ENCODE measurements around the gene TRPV5.

The TRPV5 gene

DNA sequence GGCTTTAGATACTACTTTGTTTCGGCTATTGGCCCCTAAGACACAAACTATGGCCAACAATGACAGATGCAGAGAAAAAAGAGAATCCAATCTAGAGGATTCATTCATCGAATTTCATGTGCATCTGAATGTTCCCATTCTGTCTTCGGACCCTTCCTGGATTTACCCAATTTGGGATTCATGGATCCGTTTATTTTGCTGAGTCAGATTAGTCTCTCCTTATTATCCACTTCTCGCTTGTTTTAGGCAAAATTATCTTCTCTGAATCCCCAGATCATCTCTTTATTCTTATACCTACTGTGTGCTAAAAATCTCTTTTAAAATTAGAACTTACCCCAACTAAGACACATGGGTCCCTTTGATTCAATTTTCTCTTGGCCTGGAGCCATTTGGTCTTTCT lies 54.5 kb downstream of the TRPV5 start:
- no peak for DNase-seq (ENCODE audit: low read depth)
- TF ChIP-seq POLR2A (IDR thresholded peaks at IDR 0.05; ENCODE audit: extremely low read depth, insufficient read length) = no peak
- TF ChIP-seq, protein P1, sequence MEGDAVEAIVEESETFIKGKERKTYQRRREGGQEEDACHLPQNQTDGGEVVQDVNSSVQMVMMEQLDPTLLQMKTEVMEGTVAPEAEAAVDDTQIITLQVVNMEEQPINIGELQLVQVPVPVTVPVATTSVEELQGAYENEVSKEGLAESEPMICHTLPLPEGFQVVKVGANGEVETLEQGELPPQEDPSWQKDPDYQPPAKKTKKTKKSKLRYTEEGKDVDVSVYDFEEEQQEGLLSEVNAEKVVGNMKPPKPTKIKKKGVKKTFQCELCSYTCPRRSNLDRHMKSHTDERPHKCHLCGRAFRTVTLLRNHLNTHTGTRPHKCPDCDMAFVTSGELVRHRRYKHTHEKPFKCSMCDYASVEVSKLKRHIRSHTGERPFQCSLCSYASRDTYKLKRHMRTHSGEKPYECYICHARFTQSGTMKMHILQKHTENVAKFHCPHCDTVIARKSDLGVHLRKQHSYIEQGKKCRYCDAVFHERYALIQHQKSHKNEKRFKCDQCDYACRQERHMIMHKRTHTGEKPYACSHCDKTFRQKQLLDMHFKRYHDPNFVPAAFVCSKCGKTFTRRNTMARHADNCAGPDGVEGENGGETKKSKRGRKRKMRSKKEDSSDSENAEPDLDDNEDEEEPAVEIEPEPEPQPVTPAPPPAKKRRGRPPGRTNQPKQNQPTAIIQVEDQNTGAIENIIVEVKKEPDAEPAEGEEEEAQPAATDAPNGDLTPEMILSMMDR (IDR thresholded peaks at IDR 0.05; ENCODE audit: low read depth, low read length) = no peak
- TF ChIP-seq, protein P2, sequence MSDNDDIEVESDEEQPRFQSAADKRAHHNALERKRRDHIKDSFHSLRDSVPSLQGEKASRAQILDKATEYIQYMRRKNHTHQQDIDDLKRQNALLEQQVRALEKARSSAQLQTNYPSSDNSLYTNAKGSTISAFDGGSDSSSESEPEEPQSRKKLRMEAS (IDR thresholded peaks at IDR 0.05; ENCODE audit: low read depth, low read length) = no peak
- no peak for TF ChIP-seq MYC (IDR thresholded peaks at IDR 0.05; ENCODE audit: low read depth, low read length)
- no peak overlapping the region for H3K4me3 ChIP-seq (ENCODE audit: low read depth, low read length)

DNA sequence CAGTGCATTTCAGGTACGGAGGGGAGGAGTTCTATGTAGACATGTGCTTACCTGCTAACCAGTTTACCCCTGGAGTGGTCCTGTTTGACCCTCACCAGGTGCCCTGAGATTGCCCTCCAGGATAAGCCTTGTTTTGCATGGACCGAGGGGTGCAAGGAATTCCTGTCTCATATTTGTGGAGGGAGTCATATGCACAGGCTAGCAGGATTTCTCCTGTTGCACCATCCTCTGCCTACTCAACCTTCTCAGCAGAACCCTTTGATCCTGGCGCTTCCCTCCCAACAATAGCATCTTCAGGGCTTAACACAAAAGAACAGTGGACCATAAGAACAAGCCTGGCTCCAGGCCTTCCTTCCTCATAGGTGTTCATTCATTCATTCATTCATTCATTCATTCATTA lies 55.2 kb downstream of the TRPV5 start:
- no peak for DNase-seq (ENCODE audit: low read depth)
- no peak overlapping the region for H3K4me3 ChIP-seq (ENCODE audit: low read depth, low read length)
- TF ChIP-seq, protein P1 (IDR thresholded peaks at IDR 0.05; ENCODE audit: low read depth, low read length) = no peak
- TF ChIP-seq MYC (IDR thresholded peaks at IDR 0.05; ENCODE audit: low read depth, low read length) (no peak), POLR2A (IDR thresholded peaks at IDR 0.05; ENCODE audit: extremely low read depth, insufficient read length) (no peak)
- TF ChIP-seq, protein P2 (IDR thresholded peaks at IDR 0.05; ENCODE audit: low read depth, low read length) = no peak

DNA sequence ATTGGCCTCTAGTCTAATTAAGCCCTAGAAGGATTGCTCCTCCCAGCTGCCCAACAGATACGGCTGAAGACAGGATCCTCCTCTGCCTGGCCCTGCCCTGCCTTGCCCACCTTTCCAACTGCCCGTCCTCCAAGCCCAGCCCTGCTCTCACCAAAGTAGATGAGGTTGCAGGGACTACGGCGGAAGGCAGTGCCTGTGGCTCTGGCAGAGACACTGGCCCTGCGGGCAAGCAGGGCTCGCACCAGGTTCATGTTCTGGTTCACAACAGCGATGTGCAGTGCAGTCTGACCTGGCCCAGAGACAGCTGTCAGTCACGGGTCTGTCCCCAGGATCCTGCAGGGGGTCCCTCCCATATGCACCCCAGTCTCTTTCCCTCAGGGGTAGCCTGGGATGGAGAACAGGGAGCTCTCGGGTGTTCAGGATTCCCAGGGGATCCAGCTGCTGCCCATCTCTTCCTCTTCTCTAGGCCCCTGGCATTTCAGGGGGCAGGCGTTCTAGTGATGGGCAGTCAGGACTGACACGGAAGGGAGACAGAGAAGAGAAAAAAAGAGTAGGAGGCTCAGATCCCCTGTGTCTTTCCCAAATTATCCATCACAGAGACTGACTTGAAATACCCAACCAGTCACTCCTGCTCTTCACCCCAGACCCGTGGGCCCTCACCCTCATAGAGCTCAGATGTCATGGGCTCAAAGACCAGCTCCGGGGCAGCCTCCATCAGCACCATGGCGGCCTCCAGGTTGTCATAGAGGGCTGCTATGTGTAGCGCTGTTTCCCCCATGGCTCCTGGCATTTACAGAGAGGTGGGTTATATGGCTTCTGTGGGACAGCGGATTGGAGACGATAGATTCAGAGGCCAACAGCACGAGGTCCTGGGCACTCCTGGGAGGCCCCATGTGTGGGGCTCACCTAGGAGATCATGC lies 56.3 kb downstream of the TRPV5 start:
- TF ChIP-seq MYC (IDR thresholded peaks at IDR 0.05; ENCODE audit: low read depth, low read length) (no peak), POLR2A (IDR thresholded peaks at IDR 0.05; ENCODE audit: extremely low read depth, insufficient read length) (no peak)
- TF ChIP-seq, protein P1 (IDR thresholded peaks at IDR 0.05; ENCODE audit: low read depth, low read length) = no peak
- TF ChIP-seq, protein P2 (IDR thresholded peaks at IDR 0.05; ENCODE audit: low read depth, low read length) = no peak
- DNase-seq (ENCODE audit: low read depth) = no peak
- no peak overlapping the region for H3K4me3 ChIP-seq (ENCODE audit: low read depth, low read length)

DNA sequence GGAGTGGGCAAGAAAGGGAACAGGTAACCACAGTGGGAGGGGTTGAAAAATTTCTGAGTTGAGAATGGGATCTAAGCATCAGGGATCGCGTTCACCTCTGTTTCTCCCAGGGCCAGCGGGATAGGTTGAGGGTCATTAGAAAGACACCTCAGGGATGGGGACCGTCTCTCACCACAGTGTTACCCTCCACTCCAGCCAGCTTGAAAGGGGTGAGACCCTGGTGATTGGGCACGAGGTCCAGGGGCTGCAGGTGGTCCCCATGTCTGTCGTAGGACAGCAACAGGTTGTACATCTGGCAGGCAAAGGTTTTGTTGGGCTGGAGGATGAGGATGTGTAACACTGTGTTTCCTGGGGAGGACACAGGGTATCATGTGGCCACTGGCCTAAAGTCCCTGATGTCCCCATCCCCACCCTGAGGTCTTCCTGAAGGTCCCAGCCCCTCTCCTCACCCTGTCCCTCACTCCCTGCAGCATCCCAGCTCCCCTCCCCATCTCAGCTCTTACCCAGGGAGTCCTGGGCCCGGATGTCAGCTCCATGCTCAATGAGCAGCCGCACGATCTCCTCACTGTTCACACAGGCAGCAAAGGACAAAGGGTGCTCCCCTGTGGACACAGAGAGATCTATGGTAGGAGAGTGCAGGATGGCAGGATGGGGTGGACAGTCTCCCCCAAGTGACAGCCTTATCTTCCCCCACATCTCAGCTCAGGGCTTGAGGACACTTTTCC lies 57.1 kb downstream of the TRPV5 start:
- TF ChIP-seq MYC (IDR thresholded peaks at IDR 0.05; ENCODE audit: low read depth, low read length) (no peak), POLR2A (IDR thresholded peaks at IDR 0.05; ENCODE audit: extremely low read depth, insufficient read length) (no peak)
- TF ChIP-seq, protein P2 (IDR thresholded peaks at IDR 0.05; ENCODE audit: low read depth, low read length) = no peak
- TF ChIP-seq, protein P1 (IDR thresholded peaks at IDR 0.05; ENCODE audit: low read depth, low read length) = no peak
- no peak overlapping the region for H3K4me3 ChIP-seq (ENCODE audit: low read depth, low read length)
- no peak for DNase-seq (ENCODE audit: low read depth)

DNA sequence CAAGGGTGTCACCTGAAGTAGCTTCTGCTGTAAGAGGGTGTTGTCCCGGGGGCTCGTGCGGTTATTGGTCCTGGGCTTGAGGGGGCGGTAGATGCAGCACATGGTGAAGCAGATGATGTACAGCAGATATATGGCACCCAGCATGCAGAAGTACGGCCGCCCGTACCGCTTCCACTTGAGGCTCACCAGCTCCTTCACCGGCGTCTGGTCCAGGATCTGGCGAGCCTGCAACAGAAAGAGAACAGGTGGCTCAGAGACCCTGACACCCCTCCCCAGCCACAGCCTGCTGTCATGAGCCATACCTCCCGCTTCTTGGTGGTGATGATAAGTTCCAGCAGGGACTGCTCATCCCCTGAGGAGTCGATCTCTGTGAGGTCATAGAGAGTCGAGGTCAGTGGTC lies 58.1 kb downstream of the TRPV5 start:
- DNase-seq (ENCODE audit: low read depth) = no peak
- TF ChIP-seq, protein P2 (IDR thresholded peaks at IDR 0.05; ENCODE audit: low read depth, low read length) = no peak
- TF ChIP-seq, protein P1 (IDR thresholded peaks at IDR 0.05; ENCODE audit: low read depth, low read length) = no peak
- TF ChIP-seq POLR2A (IDR thresholded peaks at IDR 0.05; ENCODE audit: extremely low read depth, insufficient read length) (no peak), MYC (IDR thresholded peaks at IDR 0.05; ENCODE audit: low read depth, low read length) (no peak)
- H3K4me3 ChIP-seq (ENCODE audit: low read depth, low read length) = no peak overlapping the region

Data from NB4 (cell line).